Measurements from ENCODE around the gene IGSF8.

DNA sequence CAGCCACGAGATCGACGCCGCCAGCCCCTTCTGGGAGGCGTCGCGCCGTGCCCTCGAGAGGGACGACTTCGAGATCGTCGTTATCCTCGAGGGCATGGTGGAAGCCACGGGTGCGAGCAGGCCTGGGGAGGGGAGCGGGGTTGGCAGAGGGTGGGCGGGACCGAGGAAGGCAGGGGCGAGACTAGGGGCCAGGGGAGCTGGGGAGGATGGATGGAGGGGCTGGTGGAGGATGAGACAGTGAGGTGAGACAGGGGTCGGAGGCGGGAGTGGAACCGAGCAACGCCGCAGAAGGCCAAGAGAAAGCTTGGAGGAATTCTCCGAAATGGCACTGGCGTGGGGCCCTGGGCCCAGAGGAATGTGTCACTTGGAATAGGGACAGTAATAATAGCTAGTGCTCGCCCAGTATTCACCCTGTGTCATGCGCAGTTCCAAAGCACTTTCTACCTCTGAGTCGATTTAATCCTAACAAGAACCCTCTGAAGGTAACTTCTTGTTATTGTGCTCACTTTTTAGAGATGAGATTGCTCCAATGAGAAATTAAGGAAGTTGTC is 13.6 kb downstream of the IGSF8 start:
- TF ChIP-seq POLR2A (IDR thresholded peaks at IDR 0.05), result no peak
- TF ChIP-seq, protein P1, sequence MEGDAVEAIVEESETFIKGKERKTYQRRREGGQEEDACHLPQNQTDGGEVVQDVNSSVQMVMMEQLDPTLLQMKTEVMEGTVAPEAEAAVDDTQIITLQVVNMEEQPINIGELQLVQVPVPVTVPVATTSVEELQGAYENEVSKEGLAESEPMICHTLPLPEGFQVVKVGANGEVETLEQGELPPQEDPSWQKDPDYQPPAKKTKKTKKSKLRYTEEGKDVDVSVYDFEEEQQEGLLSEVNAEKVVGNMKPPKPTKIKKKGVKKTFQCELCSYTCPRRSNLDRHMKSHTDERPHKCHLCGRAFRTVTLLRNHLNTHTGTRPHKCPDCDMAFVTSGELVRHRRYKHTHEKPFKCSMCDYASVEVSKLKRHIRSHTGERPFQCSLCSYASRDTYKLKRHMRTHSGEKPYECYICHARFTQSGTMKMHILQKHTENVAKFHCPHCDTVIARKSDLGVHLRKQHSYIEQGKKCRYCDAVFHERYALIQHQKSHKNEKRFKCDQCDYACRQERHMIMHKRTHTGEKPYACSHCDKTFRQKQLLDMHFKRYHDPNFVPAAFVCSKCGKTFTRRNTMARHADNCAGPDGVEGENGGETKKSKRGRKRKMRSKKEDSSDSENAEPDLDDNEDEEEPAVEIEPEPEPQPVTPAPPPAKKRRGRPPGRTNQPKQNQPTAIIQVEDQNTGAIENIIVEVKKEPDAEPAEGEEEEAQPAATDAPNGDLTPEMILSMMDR (IDR thresholded peaks at IDR 0.05), result no peak
